ENCODE results near the gene CLUH.
A peak's percentile ranks its signal among the peaks of the same experiment; 100 is the strongest.

Gene CLUH

GRCh38 chr17:2710803-2711607 lies 559 bp downstream of the CLUH start:
- TF ChIP-seq CTCF (conservative IDR thresholded peaks at IDR 0.05; ENCODE audit: control insufficient read depth, insufficient read depth, low read depth, low read length), result no peak
- no peak for DNase-seq (ENCODE audit: low read depth)

GRCh38 chr17:2710071-2710802 lies 1.3 kb downstream of the CLUH start:
- peak; percentile 28 for DNase-seq (ENCODE audit: low read depth)
- H3K4me3 ChIP-seq (ENCODE audit: control insufficient read depth, low read depth, low read length), result peak overlapping the region; percentile 82
- no peak for TF ChIP-seq CTCF (conservative IDR thresholded peaks at IDR 0.05; ENCODE audit: control insufficient read depth, insufficient read depth, low read depth, low read length)

More at GRCh38 chr17:2710803-2711607, 559 bp downstream of the CLUH start:
- peak overlapping the region; percentile 82 for H3K4me3 ChIP-seq (ENCODE audit: control insufficient read depth, low read depth, low read length)

- no peak for TF ChIP-seq CTCF (conservative IDR thresholded peaks at IDR 0.05; ENCODE audit: control insufficient read depth, insufficient read depth, low read depth, low read length)
- DNase-seq (ENCODE audit: low read depth), result no peak
- peak overlapping the region; percentile 3 for H3K4me3 ChIP-seq (ENCODE audit: control insufficient read depth, low read depth, low read length)
These were observed 2.3 kb downstream of the CLUH start for GRCh38 chr17:2709183-2709661.

GRCh38 chr17:2708585-2709182 lies 2.9 kb downstream of the CLUH start:
- DNase-seq (ENCODE audit: low read depth), result no peak
- no peak for TF ChIP-seq CTCF (conservative IDR thresholded peaks at IDR 0.05; ENCODE audit: control insufficient read depth, insufficient read depth, low read depth, low read length)
- H3K4me3 ChIP-seq (ENCODE audit: control insufficient read depth, low read depth, low read length), result no peak overlapping the region

- TF ChIP-seq CTCF (conservative IDR thresholded peaks at IDR 0.05; ENCODE audit: control insufficient read depth, insufficient read depth, low read depth, low read length), result peak; percentile 35
- no peak for DNase-seq (ENCODE audit: low read depth)
- H3K4me3 ChIP-seq (ENCODE audit: control insufficient read depth, low read depth, low read length), result no peak overlapping the region
These were observed 3.6 kb downstream of the CLUH start for GRCh38 chr17:2707721-2708584.
